DOHH2 (cell line): ENCODE data around the gene PRKAR2B.

Source experiments
- H3F3A ChIP-seq: fragments of 200-600 bp; sonication (generic), shearing (Covaris generic); 2 replicates; pipeline ENCODE4 v1.6.0; 2016; ENCODE audit warnings: antibody characterized with exemption, mild to moderate bottlenecking; ENCODE audit not compliant: control insufficient read depth, insufficient read depth
- H3K27ac ChIP-seq: fragments of 200-600 bp; sonication (generic); 2 replicates; pipeline ENCODE4 v1.5.1; 2014; ENCODE audit warnings: low read depth, mild to moderate bottlenecking, low read length, moderate library complexity
- H3K27me3 ChIP-seq: fragments of 200-600 bp; sonication (generic); 2 replicates; pipeline ENCODE4 v1.6.1; 2014; ENCODE audit warnings: mild to moderate bottlenecking, low read length, mixed read lengths; ENCODE audit not compliant: control insufficient read depth
- H3K36me3 ChIP-seq: fragments of 200-600 bp; sonication (generic); 2 replicates; pipeline ENCODE4 v1.6.1; 2014; ENCODE audit warnings: mild to moderate bottlenecking, low read length, moderate library complexity, mixed read lengths; ENCODE audit not compliant: control insufficient read depth
- H3K4me1 ChIP-seq: fragments of 200-600 bp; sonication (generic); 2 replicates; pipeline ENCODE4 v1.6.1; 2014; ENCODE audit warnings: mild to moderate bottlenecking, low read length, mixed read lengths; ENCODE audit not compliant: control insufficient read depth
- H3K4me2 ChIP-seq: fragments of 200-600 bp; sonication (generic); 2 replicates; pipeline ENCODE4 v1.6.0; 2014; ENCODE audit warnings: mild to moderate bottlenecking, low read length, moderate library complexity
- H3K4me3 ChIP-seq: fragments of 200-600 bp; sonication (generic); 2 replicates; pipeline ENCODE4 v1.5.1; 2014; ENCODE audit warnings: mild to moderate bottlenecking, low read length, mixed read lengths
- H3K79me2 ChIP-seq: fragments of 200-600 bp; sonication (generic); 2 replicates; pipeline ENCODE4 v1.6.1; 2014; ENCODE audit warnings: mild to moderate bottlenecking, low read length, mixed read lengths; ENCODE audit not compliant: control insufficient read depth
- H3K9me2 ChIP-seq: fragments of 200-600 bp; sonication (generic); replicated peaks from 2 replicates; pipeline ENCODE4 v1.6.1; 2014; ENCODE audit warnings: mild to moderate bottlenecking, low read length, mixed read lengths; ENCODE audit not compliant: control insufficient read depth
- H3K9me3 ChIP-seq: fragments of 200-600 bp; sonication (generic); 2 replicates; pipeline ENCODE4 v1.6.1; 2014; ENCODE audit warnings: antibody characterized with exemption, low read length, mixed read lengths; ENCODE audit not compliant: control insufficient read depth, insufficient read depth
- H4K20me1 ChIP-seq: fragments of 200-600 bp; sonication (generic); 2 replicates; pipeline ENCODE4 v1.6.0; 2014; ENCODE audit warnings: low read depth, mild to moderate bottlenecking, antibody characterized with exemption, low read length, moderate library complexity; ENCODE audit not compliant: control insufficient read depth, insufficient read depth
- CTCF ChIP-seq: fragments of 200-600 bp; sonication (generic); IDR thresholded peaks from one replicate; pipeline ENCODE4 v1.5.1; 2014; ENCODE audit warnings: antibody characterized with exemption, mild to moderate bottlenecking, low read depth, low read length; ENCODE audit not compliant: poor library complexity, severe bottlenecking
- EZH2phosphoT487 ChIP-seq: fragments of 200-600 bp; sonication (generic); IDR thresholded peaks from 2 replicates; pipeline ENCODE4 v1.6.1; 2017; ENCODE audit warnings: borderline replicate concordance, mild to moderate bottlenecking, antibody characterized with exemption, low read length, moderate library complexity, mixed read lengths

PRKAR2B gene

GRCh38 chr7:107173191-107173590 is 128.7 kb downstream of the PRKAR2B start:
- no peak for TF ChIP-seq CTCF
- no peak for TF ChIP-seq EZH2phosphoT487
- H3K4me3 ChIP-seq = no peak overlapping the region
- H3K9me2 ChIP-seq = no peaks in the 10 kb centered on the region
- H3K79me2 ChIP-seq = peaks cover 68% of the 10 kb centered on the region
- H3K27me3 ChIP-seq = no peaks in the 10 kb centered on the region
- H3K36me3 ChIP-seq = no peaks in the 10 kb centered on the region
- H3K4me1 ChIP-seq = peaks cover 29% of the 10 kb centered on the region
- H4K20me1 ChIP-seq = 0 out of 2 replicates have a peak, but pooled peaks cover 4% of the 10 kb centered on the region
- H3K9me3 ChIP-seq = no peaks in the 10 kb centered on the region
- peaks cover 4% of the 10 kb centered on the region for H3F3A ChIP-seq
- no peak overlapping the region for H3K4me2 ChIP-seq
- no peak overlapping the region for H3K27ac ChIP-seq

- Histone ChIP-seq H3K27ac (no peak overlapping the region), H3K4me1 (peaks cover 29% of the 10 kb centered on the region), H3K4me2 (no peak overlapping the region), H3K4me3 (no peak overlapping the region), H4K20me1 (0 out of 2 replicates have a peak, but pooled peaks cover 4% of the 10 kb centered on the region), H3K79me2 (peaks cover 69% of the 10 kb centered on the region), H3K36me3 (no peaks in the 10 kb centered on the region), H3K27me3 (no peaks in the 10 kb centered on the region), H3K9me2 (no peaks in the 10 kb centered on the region), H3F3A (peaks cover 3% of the 10 kb centered on the region), H3K9me3 (no peaks in the 10 kb centered on the region)
- TF ChIP-seq EZH2phosphoT487 (no peak), CTCF (no peak)
Observed at GRCh38 chr7:107173691-107174406, 129.3 kb downstream of the PRKAR2B start.

DNA sequence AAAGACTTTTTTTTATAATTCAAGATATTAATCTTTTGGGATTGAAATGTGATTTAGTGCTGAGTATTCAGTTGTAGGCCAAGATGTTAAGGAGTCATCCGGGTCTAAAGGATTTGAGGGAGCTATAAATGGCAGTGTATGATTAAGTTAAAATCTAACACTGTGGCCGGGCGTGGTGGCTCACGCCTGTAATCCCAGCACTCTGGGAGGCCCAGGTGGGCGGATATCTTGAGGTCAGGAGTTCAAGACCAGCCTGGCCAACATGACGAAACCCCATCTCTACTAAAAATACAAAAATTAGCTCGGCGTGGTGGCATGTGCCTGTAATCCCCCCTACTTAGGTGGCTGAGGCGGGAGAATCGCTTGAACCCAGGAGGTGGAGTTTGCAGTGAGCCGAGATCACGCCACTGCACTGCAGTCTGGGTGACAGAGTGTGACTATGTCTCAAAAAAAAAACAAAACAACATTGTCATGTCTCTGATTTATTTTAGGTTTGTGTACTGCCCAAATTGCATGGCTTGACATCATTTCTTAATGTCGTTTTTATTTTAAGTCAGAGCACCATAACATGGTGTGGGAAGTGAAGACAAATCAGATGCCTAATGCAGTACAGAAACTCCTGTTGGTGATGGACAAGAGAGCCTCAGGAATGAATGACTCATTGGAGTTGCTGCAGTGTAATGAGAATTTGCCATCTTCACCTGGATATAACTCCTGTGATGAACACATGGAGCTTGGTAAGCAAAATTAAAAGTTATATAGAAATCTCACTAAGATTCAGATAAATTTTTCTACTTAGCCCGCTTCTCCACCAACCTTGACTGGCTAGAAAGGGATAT is 135.0 kb downstream of the PRKAR2B start:
- no peak overlapping the region for H3K4me3 ChIP-seq
- H3K36me3 ChIP-seq = peaks cover 25% of the 10 kb centered on the region
- no peaks in the 10 kb centered on the region; the same call in 1 of the 2 replicates for H3F3A ChIP-seq
- H3K9me3 ChIP-seq = no peaks in the 10 kb centered on the region
- H3K27me3 ChIP-seq = no peaks in the 10 kb centered on the region
- TF ChIP-seq CTCF (no peak), EZH2phosphoT487 (no peak)
- H3K79me2 ChIP-seq = peaks cover 22% of the 10 kb centered on the region
- no peaks in the 10 kb centered on the region for H4K20me1 ChIP-seq
- H3K9me2 ChIP-seq = no peaks in the 10 kb centered on the region
- H3K27ac ChIP-seq = no peak overlapping the region
- no peak overlapping the region for H3K4me2 ChIP-seq
- peaks cover 4% of the 10 kb centered on the region for H3K4me1 ChIP-seq
